Testis (tissue), 3 donors: ENCODE results near the gene BABAM2. TPM values are rescaled to one million over a fixed set of nuclear protein-coding genes. Genes with fewer than 3 reads are reported as not detected.

Experiments used
- DNase-seq: peaks from one replicate; pipeline ENCODE4 v3.0.0-alpha.2; 2019
- H3K27ac ChIP-seq, 2 donors: fragments of 200-600 bp; sonication (generic); one replicate each; pipeline ENCODE4 v1.5.1; 2019
- H3K27me3 ChIP-seq: fragments of 200-600 bp; sonication (generic); one replicate; pipeline ENCODE4 v1.5.1; 2019
- H3K36me3 ChIP-seq: fragments of 200-600 bp; sonication (generic); one replicate; pipeline ENCODE4 v1.5.1; 2017; ENCODE audit warnings: low read depth; ENCODE audit errors: missing control alignments
- H3K4me1 ChIP-seq: fragments of 200-600 bp; sonication (generic); one replicate; pipeline ENCODE4 v1.5.1; 2019
- H3K4me3 ChIP-seq, 2 donors: fragments of 200-600 bp; sonication (generic); one replicate each; pipeline ENCODE4 v1.5.1; 2017 to 2019
- H3K9me3 ChIP-seq: fragments of 200-600 bp; sonication (generic); one replicate; pipeline ENCODE4 v1.5.1; 2017
- POLR2A ChIP-seq: fragments of 450-650 bp; IDR thresholded peaks from one replicate; pipeline ENCODE4 v1.6.1; 2017; ENCODE audit warnings: antibody characterized with exemption, mild to moderate bottlenecking, moderate library complexity
- WGBS, 2 donors: methylation state at CpG; one replicate each; pipeline ENCODE4 v1.1.5; 2018; 5-methylcytosine and 5-hydroxymethylcytosine counted together
- intact Hi-C: fragments of 100-400 bp; cut with DNase I; formaldehyde crosslinking; loops from one replicate; pipeline ENCODE4 v1.15.1; 2023; ENCODE audit warnings: low total_unique reads
- polyA plus RNA-seq: library from polyadenylated mRNA; stranded (reverse); fragments of 350-450 nt; fragmentation: Illumina TruSeq; extraction: RNeasy Lipid Tissue Mini Kit (QIAGEN cat#74804); gene quantifications from one replicate; pipeline ENCODE4 v1.2.3, GENCODE V29; 2014; ENCODE audit warnings: low read depth, low replicate concordance; ENCODE audit not compliant: insufficient read depth
- total RNA-seq, 2 donors: library from RNA; depleted of rRNA; stranded (reverse); fragments of >200 nt; gene quantifications; one replicate each; pipeline ENCODE4 v1.2.3, GENCODE V29; 2016
- TF ChIP-seq, protein P1 (sequence below), 3 experiments: fragments of 450-650 bp in 2 of 3; fragments of 200-600 bp in 1 of 3; sonication (generic) in 1 of 3; IDR thresholded peaks; one replicate each; pipeline ENCODE4 v1.5.1; 2016 to 2019; ENCODE audit warnings: antibody characterized with exemption in 3 of 3, mild to moderate bottlenecking in 2 of 3, moderate library complexity in 1 of 3

Gene BABAM2
- total and polyA plus RNA-seq, 3 donors from 2014 or later, result 49.2 to 70.6 (median 59.1) TPM

GRCh38 chr2:27897717-27898116 is 7.2 kb downstream of the BABAM2 start:
- Histone ChIP-seq H3K4me1 (no peaks in the 10 kb centered on the region), H3K27me3 (no peaks in the 10 kb centered on the region), H3K27ac (no peak overlapping the region), H3K4me3 (no peak overlapping the region), H3K9me3 (no peaks in the 10 kb centered on the region), H3K36me3 (no peaks in the 10 kb centered on the region)
- intact Hi-C loops, result no loop called here
- no peak for DNase-seq
- TF ChIP-seq, protein P1, sequence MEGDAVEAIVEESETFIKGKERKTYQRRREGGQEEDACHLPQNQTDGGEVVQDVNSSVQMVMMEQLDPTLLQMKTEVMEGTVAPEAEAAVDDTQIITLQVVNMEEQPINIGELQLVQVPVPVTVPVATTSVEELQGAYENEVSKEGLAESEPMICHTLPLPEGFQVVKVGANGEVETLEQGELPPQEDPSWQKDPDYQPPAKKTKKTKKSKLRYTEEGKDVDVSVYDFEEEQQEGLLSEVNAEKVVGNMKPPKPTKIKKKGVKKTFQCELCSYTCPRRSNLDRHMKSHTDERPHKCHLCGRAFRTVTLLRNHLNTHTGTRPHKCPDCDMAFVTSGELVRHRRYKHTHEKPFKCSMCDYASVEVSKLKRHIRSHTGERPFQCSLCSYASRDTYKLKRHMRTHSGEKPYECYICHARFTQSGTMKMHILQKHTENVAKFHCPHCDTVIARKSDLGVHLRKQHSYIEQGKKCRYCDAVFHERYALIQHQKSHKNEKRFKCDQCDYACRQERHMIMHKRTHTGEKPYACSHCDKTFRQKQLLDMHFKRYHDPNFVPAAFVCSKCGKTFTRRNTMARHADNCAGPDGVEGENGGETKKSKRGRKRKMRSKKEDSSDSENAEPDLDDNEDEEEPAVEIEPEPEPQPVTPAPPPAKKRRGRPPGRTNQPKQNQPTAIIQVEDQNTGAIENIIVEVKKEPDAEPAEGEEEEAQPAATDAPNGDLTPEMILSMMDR (IDR thresholded peaks at IDR 0.05), result no peak
- no peak for TF ChIP-seq POLR2A

DNA sequence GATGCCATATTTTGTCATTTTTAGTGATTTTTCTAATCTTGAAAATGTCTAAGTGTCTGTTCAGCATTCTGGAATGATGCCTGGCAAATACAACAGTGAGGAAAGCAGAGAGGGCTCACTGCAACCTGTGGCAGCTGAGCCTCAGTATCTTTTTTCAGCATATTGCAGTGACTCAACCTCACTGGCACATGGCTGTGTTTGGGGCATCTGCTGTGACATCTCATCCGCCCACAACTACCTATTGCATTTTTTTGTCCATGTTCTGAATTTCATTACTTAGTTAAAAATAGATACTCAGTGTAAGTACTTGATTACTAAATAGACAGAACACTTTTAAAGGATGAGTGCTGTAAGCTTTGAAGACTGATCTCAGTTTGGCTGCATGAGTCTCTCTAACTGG is 10.7 kb downstream of the BABAM2 start:
- no peak for DNase-seq
- Histone ChIP-seq H3K4me3 (no peak overlapping the region), H3K27me3 (no peaks in the 10 kb centered on the region), H3K36me3 (no peaks in the 10 kb centered on the region), H3K9me3 (no peaks in the 10 kb centered on the region), H3K4me1 (no peaks in the 10 kb centered on the region), H3K27ac (no peak overlapping the region)
- TF ChIP-seq, protein P1 (IDR thresholded peaks at IDR 0.05), result no peak
- no peak for TF ChIP-seq POLR2A
- intact Hi-C loops, result no loop called here
- 92 to 95% methylated on average over 1 of the region's 1 CpG for WGBS, 2 donors

- intact Hi-C loops, result no loop called here
- DNase-seq, result no peak
- no peak for TF ChIP-seq POLR2A
- TF ChIP-seq, protein P1 (IDR thresholded peaks at IDR 0.05), result no peak
- peaks cover 7% of the 10 kb centered on the region for H3K4me1 ChIP-seq
- no peak overlapping the region for H3K4me3 ChIP-seq
- H3K27me3 ChIP-seq, result no peaks in the 10 kb centered on the region
- H3K36me3 ChIP-seq, result no peaks in the 10 kb centered on the region
- no peaks in the 10 kb centered on the region for H3K9me3 ChIP-seq
- 94 to 96% methylated on average over 1 of the region's 1 CpG for WGBS, 2 donors
- no peak overlapping the region for H3K27ac ChIP-seq
Measured at GRCh38 chr2:27902098-27902497, 11.6 kb downstream of the BABAM2 start.

DNA sequence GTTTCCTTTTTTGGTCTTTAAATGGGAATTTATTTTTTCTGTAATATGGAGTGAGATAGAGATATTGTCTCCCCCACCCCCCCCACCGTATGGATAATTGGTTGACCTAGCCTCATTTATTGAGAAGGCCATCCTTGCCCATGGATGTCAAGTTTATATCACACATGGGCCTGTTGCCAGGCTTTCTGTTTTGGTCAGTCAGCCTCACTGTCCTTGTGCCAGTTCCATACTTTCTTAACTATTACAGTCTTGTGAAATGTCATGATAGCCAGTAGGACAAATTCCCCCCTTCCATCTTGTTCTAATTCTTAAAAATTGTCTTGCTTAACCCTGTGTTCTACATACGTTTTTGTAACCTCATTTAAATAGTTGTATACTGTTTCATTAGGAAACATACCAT is 12.5 kb downstream of the BABAM2 start:
- H3K36me3 ChIP-seq, result no peaks in the 10 kb centered on the region
- no peaks in the 10 kb centered on the region for H3K9me3 ChIP-seq
- WGBS, 2 donors, result 67 to 74% methylated on average over 2 of the region's 2 CpGs
- H3K27ac ChIP-seq, result no peak overlapping the region
- DNase-seq, result no peak
- TF ChIP-seq, protein P1 (IDR thresholded peaks at IDR 0.05), result no peak
- no peak for TF ChIP-seq POLR2A
- no peak overlapping the region for H3K4me3 ChIP-seq
- intact Hi-C loops, result no loop called here
- peaks cover 7% of the 10 kb centered on the region for H3K4me1 ChIP-seq
- H3K27me3 ChIP-seq, result no peaks in the 10 kb centered on the region

- intact Hi-C loops, result no loop called here
- DNase-seq, result no peak
- H3K4me1 ChIP-seq, result peaks cover 7% of the 10 kb centered on the region
- H3K27me3 ChIP-seq, result no peaks in the 10 kb centered on the region
- H3K9me3 ChIP-seq, result no peaks in the 10 kb centered on the region
- no peak overlapping the region for H3K27ac ChIP-seq
- no peak overlapping the region for H3K4me3 ChIP-seq
- 93 to 95% methylated on average over 10 of the region's 10 CpGs for WGBS, 2 donors
- TF ChIP-seq, protein P1 (IDR thresholded peaks at IDR 0.05), result no peak
- no peak for TF ChIP-seq POLR2A
- no peaks in the 10 kb centered on the region for H3K36me3 ChIP-seq
Measured at GRCh38 chr2:27903649-27904404, 13.3 kb downstream of the BABAM2 start.
